HG03460 (cell line): ENCODE data around the gene TGFA.

Experiments
- ATAC-seq: cut with Tn5 transposase; IDR thresholded peaks from one replicate; pipeline ENCODE4 v1.9.1; 2021; ENCODE audit not compliant: unreplicated experiment

The TGFA gene

GRCh38 chr2:70553584-70554337 lies at the start of gene TGFA:
TSS of gene TGFA (minus strand) at chr2:70553826. CDS start at chr2:70553767, 59 bp downstream.
- ATAC-seq = peak; percentile 64

GRCh38 chr2:70603066-70603465 lies 49.4 kb upstream of the TGFA start:
- no peak for ATAC-seq

- ATAC-seq = no peak
These were observed 44.6 kb upstream of the TGFA start for GRCh38 chr2:70598197-70598596.

- no peak for ATAC-seq
These were observed 43.1 kb upstream of the TGFA start for GRCh38 chr2:70596739-70597138.

GRCh38 chr2:70596293-70596692 lies 42.7 kb upstream of the TGFA start:
- ATAC-seq = no peak

- ATAC-seq = no peak
These were observed 29.5 kb upstream of the TGFA start for GRCh38 chr2:70583091-70583490.

- no peak for ATAC-seq
These were observed 26.7 kb upstream of the TGFA start for GRCh38 chr2:70580352-70580751.

- no peak for ATAC-seq
These were observed 21.0 kb upstream of the TGFA start for GRCh38 chr2:70574618-70575017.

- no peak for ATAC-seq
These were observed 20.5 kb upstream of the TGFA start for GRCh38 chr2:70574109-70574508.

- no peak for ATAC-seq
These were observed 16.5 kb upstream of the TGFA start for GRCh38 chr2:70570041-70570661.

GRCh38 chr2:70569559-70569958 lies 15.9 kb upstream of the TGFA start:
- ATAC-seq = no peak

GRCh38 chr2:70566906-70567305 lies 13.3 kb upstream of the TGFA start:
- ATAC-seq = no peak

GRCh38 chr2:70566464-70566863 lies 12.8 kb upstream of the TGFA start:
- no peak for ATAC-seq

- no peak for ATAC-seq
These were observed 11.6 kb upstream of the TGFA start for GRCh38 chr2:70565039-70565731.

GRCh38 chr2:70561893-70562292 lies 8.3 kb upstream of the TGFA start:
- no peak for ATAC-seq

GRCh38 chr2:70560442-70560841 lies 6.8 kb upstream of the TGFA start:
- no peak for ATAC-seq

- no peak for ATAC-seq
These were observed 6.4 kb upstream of the TGFA start for GRCh38 chr2:70560040-70560439.

GRCh38 chr2:70558195-70558808 lies 4.7 kb upstream of the TGFA start:
- ATAC-seq = no peak

GRCh38 chr2:70557171-70557838 lies 3.7 kb upstream of the TGFA start:
- ATAC-seq = no peak

GRCh38 chr2:70556608-70557007 lies 3.0 kb upstream of the TGFA start:
- ATAC-seq = no peak

GRCh38 chr2:70554338-70554892 lies 789 bp upstream of the TGFA start:
- no peak for ATAC-seq
